ENCODE data around the gene IFTAP.
"Not testable (repeated sequence)": the region's sequence is repeated elsewhere in the genome, so short reads cannot be mapped to it uniquely, and the experiment has no call there.

The IFTAP gene, protein sequence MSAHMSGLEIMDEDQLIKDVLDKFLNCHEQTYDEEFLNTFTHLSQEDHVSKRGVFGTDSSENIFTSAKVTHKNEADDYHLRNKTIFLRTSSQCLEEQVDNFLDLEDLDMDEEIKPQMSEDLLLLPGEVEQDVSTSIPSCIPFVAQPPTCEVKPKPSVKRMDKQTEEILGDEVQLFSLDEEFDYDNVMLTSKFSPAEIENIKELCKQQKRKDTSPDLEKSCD

GRCh38 chr11:36594316-36594989 is at the start of gene IFTAP:
Gene IFTAP (plus strand): TSS chr11:36594502. CDS start chr11:36610104, 15,602 bp downstream.
- DNase-seq: peak; percentile 74

GRCh38 chr11:36550385-36551115 is 43.8 kb upstream of the IFTAP start:
- no peak for DNase-seq

DNA sequence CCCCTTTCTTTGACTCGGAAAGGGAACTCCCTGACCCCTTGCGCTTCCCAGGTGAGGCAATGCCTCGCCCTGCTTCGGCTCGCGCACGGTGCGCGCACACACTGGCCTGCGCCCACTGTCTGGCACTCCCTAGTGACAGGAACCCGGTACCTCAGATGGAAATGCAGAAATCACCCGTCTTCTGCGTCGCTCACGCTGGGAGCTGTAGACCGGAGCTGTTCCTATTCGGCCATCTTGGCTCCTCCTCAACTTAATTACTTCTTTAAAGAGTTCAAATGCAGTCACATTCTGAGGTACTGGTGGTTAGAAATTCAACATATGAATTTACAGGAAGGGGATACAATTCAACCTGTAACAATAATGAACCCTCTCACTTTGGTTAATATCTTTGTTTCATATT is 36.9 kb upstream of the IFTAP start:
- not testable (repeated sequence) for DNase-seq

GRCh38 chr11:36557991-36558390 is 36.3 kb upstream of the IFTAP start:
- DNase-seq: no peak

DNA sequence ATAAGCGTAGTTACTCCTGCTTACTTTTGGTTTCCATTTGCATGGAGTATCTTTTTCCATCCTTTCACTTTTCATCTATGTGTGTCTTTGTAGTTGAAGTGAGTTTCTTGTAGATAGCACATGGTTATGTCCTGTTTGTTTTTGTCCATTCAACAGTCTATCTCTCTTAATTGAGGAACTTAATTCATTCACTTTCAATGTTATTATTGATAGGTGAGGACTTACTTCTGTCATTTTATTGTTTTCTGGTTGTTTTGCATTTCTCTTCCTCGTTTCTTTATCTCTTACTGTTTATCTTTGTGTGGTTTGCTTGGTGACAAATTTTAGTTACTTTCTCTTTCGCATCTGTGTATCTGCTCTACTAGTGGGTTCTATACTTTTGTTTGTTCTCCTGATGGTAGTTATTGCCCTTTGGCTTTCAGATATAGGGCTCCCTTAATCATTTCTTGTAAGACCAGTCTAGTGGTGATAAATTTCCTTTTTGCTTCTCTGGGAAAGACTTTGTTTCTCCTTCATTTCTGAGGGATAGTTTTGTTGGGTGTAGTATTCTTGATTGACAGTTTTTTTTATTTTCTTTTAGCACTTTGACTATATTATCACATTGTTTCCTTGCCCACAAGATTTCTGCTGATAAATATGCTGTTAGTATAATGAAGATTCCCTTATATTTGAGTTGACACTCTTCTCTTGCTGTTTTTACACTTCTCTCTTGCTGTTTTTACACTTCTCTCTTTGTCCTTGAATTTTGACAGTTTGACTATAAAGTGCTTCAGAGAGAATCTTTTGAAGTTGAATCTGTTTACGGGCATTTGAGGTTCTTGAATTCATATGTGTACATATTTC is 35.5 kb upstream of the IFTAP start:
- no peak for DNase-seq

DNA sequence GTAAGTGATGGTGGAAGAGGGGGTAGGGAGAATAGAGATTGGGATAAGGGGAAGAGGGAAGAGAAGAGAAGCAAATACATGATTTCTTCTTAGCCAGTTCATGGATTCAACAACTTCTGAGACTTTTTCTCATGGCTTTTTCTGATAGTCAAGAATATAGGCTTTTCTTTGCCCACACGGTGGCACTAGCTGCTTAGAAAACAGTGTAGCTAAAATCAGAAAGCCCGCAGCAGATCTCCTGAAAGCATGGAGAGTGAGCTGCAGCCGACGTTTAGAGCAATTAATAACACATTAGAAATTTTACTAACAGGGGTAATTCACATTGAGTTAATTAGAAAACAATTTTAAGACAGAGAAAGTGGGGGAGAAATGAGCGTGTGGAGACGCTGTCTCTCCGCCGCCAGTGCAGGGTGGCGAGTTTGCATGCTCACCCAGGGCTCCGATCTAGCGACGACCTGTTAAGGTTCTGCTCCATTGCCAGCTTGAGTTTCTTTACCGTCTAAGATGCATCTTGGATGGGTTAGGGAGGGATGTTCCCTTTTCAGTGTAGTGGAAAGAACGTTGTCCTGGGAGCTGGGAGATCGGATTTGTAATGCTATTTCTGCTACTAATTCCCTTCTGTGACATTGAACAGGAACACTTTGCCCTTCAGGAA is 29.8 kb upstream of the IFTAP start:
- DNase-seq: peak; percentile 69

DNA sequence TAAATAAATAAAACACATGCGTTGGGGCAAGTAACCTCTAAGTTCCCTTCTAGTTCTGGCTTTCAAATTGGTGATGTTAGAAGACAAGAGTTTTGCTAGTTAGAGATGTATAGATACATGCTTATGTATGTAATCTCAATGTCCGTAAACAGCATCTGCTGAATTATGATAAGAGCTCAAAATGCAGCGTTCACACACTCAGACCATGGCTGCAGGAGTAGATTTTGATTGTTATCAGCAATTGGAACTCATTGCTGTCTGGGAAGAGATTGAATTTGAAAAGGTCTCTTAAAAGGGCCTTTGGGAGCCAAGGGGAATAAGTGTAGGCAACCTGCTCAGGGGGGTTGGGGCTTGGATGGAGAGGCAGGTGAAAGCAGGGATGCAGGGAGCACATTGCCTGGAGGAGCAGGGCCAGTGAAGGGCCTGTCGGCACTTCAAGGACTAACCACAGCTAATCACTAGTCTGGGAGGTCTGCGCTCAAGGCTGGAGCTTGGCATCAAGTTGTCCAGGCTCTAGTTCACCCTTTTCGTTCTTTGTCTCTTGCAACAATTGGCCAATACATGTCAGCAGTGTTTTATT is 29.2 kb upstream of the IFTAP start:
- no peak for DNase-seq

DNA sequence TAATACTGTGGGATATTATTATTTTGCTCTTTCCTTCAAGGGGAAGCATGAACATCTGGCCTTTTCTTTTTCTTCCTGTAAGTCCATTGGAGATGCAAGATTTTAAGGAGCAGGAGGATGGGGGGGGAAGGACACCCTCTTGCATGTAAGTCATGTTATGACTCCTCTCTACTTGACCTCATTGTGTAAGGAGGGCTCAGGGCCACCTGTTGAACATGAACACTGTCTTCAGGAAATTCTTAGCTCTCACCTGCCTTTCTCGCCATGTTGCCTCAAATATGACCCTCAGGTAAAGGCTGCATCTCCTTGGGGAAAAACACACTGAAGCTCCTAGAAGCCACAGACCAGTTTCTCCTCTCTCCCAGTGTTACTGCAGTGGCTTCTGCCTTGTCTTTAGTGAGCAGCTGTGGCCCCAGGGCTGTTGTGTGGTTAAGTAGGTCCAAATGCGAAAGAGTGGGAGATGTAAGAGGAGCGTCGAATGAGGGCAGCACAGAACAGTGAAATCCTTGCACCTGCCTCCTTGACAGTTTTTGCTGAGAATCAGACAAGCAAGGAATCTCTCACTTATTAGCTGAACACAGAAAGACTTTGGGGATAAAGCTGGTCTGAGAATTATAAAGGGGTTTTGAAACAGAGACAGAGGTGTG is 27.8 kb upstream of the IFTAP start:
- DNase-seq: no peak

GRCh38 chr11:36567694-36568093 is 26.6 kb upstream of the IFTAP start, which contains the start of gene RAG1:
Gene RAG1 (plus strand): TSS chr11:36568007. CDS start chr11:36573305, 5,298 bp downstream.
- peak; percentile 26 for DNase-seq

GRCh38 chr11:36569095-36569494 is 25.2 kb upstream of the IFTAP start:
- no peak for DNase-seq

DNA sequence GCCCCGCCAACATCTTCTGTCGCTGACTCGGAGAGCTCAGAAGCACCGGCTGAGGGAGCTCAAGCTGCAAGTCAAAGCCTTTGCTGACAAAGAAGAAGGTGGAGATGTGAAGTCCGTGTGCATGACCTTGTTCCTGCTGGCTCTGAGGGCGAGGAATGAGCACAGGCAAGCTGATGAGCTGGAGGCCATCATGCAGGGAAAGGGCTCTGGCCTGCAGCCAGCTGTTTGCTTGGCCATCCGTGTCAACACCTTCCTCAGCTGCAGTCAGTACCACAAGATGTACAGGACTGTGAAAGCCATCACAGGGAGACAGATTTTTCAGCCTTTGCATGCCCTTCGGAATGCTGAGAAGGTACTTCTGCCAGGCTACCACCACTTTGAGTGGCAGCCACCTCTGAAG is 19.8 kb upstream of the IFTAP start:
- DNase-seq: no peak

DNA sequence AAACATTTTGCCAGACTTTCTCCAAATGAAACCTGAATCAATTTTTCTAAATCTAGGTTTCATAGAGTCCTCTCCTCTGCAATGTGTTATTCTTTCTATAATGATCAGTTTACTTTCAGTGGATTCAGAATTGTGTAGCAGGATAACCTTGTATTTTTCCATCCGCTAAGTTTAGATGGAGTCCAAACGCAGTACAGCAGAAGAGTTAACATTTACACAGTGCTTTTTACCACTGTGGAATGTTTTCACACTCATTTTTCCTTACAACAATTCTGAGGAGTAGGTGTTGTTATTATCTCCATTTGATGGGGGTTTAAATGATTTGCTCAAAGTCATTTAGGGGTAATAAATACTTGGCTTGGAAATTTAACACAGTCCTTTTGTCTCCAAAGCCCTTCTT is 16.9 kb upstream of the IFTAP start:
- DNase-seq: no peak

GRCh38 chr11:36577859-36578258 is 16.4 kb upstream of the IFTAP start:
- no peak for DNase-seq

- DNase-seq: no peak
Observed at GRCh38 chr11:36578458-36578857, 15.8 kb upstream of the IFTAP start.

DNA sequence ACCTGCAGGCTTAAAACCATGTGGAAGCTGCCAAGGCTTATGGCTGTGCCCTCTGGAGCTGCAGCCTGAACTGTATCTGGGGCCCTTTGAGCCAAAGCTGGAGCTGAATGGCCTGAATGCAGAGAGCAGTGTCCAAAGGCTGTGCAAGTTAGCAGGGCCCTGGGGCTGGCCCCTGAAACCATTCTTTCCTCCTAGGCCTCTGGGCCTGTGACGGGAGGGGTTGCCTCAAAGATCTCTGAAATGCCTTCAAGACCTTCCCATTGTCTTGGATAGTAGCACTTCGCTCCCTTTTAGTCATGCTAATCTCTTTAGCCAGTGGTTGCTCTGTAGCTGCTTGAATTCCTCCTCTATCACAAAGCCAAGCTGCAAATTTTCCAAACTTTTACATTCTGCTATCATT is 12.8 kb upstream of the IFTAP start:
- DNase-seq: no peak

- DNase-seq: no peak
Observed at GRCh38 chr11:36583667-36584066, 10.6 kb upstream of the IFTAP start.

DNA sequence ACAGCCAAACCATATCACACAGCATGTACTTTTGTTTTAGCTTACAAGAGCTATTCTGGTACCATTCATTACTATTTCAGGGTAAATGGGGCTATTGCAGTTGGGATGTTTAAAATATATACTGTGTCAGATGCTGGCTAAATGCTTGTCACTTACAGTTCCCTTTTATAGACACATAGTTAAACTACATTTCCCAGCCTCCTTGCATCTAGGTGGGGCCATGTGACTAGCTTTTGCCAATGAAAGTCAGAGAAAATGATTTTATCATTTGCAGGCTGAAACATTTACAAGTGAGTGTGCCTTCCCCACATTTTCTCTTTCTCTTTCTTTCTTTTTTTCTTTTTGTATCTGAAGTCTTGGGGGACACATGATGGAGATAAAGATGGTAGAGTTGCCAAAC is 7.8 kb upstream of the IFTAP start:
- no peak for DNase-seq

DNA sequence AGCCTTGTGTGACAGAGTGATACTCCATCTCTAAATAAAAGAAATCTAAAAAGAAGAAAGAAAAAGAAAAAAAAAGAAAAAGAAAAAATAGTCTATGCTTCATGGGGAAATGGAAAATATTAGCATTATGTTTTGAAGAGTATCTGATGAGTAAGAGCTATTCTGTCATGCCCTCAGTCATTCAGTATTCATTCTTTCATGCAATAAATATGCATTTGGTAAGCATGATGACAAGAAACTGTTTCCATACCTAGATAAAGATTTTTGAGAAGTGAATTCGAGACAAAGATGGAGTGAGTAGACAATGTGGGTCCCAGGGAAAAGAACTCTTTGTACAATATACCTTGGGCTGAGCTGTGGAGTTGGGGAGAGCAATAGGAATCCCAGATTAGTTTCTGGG is 6.2 kb upstream of the IFTAP start:
- DNase-seq: no peak

GRCh38 chr11:36590513-36590912 is 3.8 kb upstream of the IFTAP start:
- no peak for DNase-seq

DNA sequence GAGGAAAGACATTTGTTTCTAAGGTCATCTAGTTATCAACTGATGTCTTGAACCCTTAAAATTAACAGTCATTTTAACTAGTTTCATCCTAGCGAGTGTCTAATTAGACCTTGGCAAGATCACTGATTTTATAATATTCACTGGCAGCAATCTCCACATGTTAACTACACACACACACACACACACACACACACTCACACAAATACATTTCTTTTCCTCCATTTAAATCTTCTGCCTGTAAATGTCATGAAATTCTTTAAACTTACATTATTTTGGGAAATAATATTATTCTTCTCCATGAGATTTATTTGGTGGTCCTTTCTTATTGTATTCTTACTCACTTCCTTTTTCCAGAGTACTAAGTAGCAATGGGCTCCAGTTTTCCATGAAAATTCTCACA is 2.9 kb upstream of the IFTAP start:
- DNase-seq: no peak

DNA sequence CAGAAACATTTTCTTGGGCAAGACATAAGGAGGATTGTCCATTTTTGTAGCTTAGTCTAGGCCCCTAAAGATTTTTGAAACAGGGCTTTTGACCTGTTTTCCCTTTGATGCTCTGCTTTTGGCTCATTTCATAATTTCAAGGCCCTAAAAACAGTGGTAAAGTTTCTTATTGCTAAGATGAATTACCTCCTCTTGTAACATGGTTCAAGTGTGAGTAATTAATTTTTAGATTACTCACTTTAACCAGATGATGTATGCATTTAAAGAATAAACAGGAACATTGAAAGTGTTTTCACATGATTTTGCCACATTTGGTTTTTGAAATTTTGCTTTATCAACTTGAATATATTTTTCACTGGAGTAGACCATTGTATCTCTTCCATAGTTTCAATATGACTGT is 2.6 kb downstream of the IFTAP start:
- DNase-seq: no peak

DNA sequence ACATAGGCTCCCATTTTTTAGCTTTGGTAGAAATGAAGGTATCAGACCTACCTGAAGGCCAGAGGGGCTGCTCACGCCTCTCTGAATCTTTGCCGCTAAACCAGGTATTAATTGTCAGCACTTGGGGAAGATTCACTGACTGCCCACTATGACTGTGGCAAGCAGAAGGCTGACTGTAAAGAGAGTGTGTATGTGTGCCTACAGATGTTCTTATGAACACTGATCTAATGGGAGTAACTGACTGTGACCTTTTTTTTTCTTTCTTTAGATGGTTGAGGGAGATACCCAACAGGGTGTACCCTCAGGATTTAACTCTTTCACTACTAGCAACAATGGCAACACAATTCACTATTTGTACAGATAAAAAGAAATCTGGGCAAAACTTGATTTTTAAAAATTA is 3.7 kb downstream of the IFTAP start, which contains the start of gene RAG2:
Gene RAG2, minus strand, starts transcription at position 186 of the 400 bp plus-strand sequence. CDS start 4,068 bp downstream, outside the sequence.
- DNase-seq: no peak

Data from femur (tissue), 1 donor.